Uterus (tissue), 4 donors: ENCODE results near the gene ADAP1. TPM values are rescaled to one million over a fixed set of nuclear protein-coding genes. Genes with fewer than 3 reads are reported as not detected.

Experiments
- DNase-seq, 2 donors: peaks; one replicate each; pipeline ENCODE4 v3.0.0-alpha.2; 2019 to 2020
- H3K27ac ChIP-seq, 2 donors: fragments of 200-600 bp; sonication (generic); 1 replicate in 1 of 2; 2 replicates in 1 of 2; pipeline ENCODE4 v1.5.1; 2016 to 2018
- H3K27me3 ChIP-seq, 2 donors: fragments of 200-600 bp; sonication (generic); one replicate each; pipeline ENCODE4 v1.5.1; 2018 to 2019; ENCODE audit warnings: control low read depth in 1 of 2
- H3K36me3 ChIP-seq, 2 donors: fragments of 200-600 bp; sonication (generic); one replicate each; pipeline ENCODE4 v1.5.1; 2019; ENCODE audit warnings: control low read depth in 1 of 2
- H3K4me1 ChIP-seq, 2 donors: fragments of 200-600 bp; sonication (generic); one replicate each; pipeline ENCODE4 v1.5.1; 2018 to 2019; ENCODE audit warnings: control low read depth in 1 of 2
- H3K4me3 ChIP-seq, 2 donors: fragments of 200-600 bp; sonication (generic); 1 replicate in 1 of 2; 2 replicates in 1 of 2; pipeline ENCODE4 v1.5.1; 2018 to 2019; ENCODE audit warnings: mild to moderate bottlenecking in 1 of 2
- H3K9me3 ChIP-seq, 2 donors: fragments of 200-600 bp; sonication (generic); one replicate each; pipeline ENCODE4 v1.5.1; 2019; ENCODE audit warnings: control low read depth in 1 of 2
- POLR2A ChIP-seq, 2 donors: fragments of 450-650 bp; IDR thresholded peaks; one replicate each; pipeline ENCODE4 v1.6.1; 2016; ENCODE audit warnings: antibody characterized with exemption in 2 of 2, mild to moderate bottlenecking in 1 of 2, moderate library complexity in 1 of 2
- intact Hi-C: fragments of 100-400 bp; cut with DNase I; formaldehyde crosslinking; loops from one replicate; pipeline ENCODE4 v1.15.1; 2023; ENCODE audit warnings: low total_unique reads
- total RNA-seq, 4 donors: library from RNA; depleted of rRNA in 3 of 4; stranded (reverse); fragments of >200 nt in 3 of 4; gene quantifications; one replicate each; pipeline versions ENCODE4 v1.1.0 to v1.2.4, GENCODE V29; 2014 to 2023
- TF ChIP-seq, protein P1 (sequence below), 4 experiments: fragments of 200-600 bp in 2 of 4; fragments of 450-650 bp in 2 of 4; sonication (generic) in 2 of 4; IDR thresholded peaks; one replicate each; pipeline ENCODE4 v1.5.1; 2016 to 2019; ENCODE audit warnings: antibody characterized with exemption in 4 of 4, mild to moderate bottlenecking in 2 of 4, moderate library complexity in 1 of 4
- donor health status: DM: yes; HTN: yes; CAD: no.

ADAP1 gene
- total RNA-seq, 4 donors from 2014 or later, result 3.2 to 17.4 (median 10.9) TPM

GRCh38 chr7:982511-983003 lies 28.1 kb upstream of the ADAP1 start:
- Histone ChIP-seq H3K27me3 (peaks cover 4 to 19% of the 10 kb centered on the region in 2 donors), H3K4me3 (no peak overlapping the region), H3K9me3 (no peaks in the 10 kb centered on the region), H3K36me3 (no peaks in the 10 kb centered on the region), H3K4me1 (no peaks in the 10 kb centered on the region), H3K27ac (no peak overlapping the region)
- intact Hi-C loops, result no loop called here
- no peak for DNase-seq
- TF ChIP-seq POLR2A (IDR thresholded peaks at IDR 0.05), result no peak
- TF ChIP-seq, protein P1, sequence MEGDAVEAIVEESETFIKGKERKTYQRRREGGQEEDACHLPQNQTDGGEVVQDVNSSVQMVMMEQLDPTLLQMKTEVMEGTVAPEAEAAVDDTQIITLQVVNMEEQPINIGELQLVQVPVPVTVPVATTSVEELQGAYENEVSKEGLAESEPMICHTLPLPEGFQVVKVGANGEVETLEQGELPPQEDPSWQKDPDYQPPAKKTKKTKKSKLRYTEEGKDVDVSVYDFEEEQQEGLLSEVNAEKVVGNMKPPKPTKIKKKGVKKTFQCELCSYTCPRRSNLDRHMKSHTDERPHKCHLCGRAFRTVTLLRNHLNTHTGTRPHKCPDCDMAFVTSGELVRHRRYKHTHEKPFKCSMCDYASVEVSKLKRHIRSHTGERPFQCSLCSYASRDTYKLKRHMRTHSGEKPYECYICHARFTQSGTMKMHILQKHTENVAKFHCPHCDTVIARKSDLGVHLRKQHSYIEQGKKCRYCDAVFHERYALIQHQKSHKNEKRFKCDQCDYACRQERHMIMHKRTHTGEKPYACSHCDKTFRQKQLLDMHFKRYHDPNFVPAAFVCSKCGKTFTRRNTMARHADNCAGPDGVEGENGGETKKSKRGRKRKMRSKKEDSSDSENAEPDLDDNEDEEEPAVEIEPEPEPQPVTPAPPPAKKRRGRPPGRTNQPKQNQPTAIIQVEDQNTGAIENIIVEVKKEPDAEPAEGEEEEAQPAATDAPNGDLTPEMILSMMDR (IDR thresholded peaks at IDR 0.05), result no peak

- Histone ChIP-seq H3K9me3 (no peaks in the 10 kb centered on the region), H3K36me3 (no peaks in the 10 kb centered on the region), H3K27ac (no peak overlapping the region), H3K27me3 (peaks cover 4 to 15% of the 10 kb centered on the region in 2 donors), H3K4me1 (no peaks in the 10 kb centered on the region), H3K4me3 (no peak overlapping the region)
- no peak for TF ChIP-seq POLR2A (IDR thresholded peaks at IDR 0.05)
- TF ChIP-seq, protein P1 (IDR thresholded peaks at IDR 0.05), result no peak
- no peak for DNase-seq
- intact Hi-C loops, result no loop called here
These were observed 27.5 kb upstream of the ADAP1 start for GRCh38 chr7:981793-982510.

DNA sequence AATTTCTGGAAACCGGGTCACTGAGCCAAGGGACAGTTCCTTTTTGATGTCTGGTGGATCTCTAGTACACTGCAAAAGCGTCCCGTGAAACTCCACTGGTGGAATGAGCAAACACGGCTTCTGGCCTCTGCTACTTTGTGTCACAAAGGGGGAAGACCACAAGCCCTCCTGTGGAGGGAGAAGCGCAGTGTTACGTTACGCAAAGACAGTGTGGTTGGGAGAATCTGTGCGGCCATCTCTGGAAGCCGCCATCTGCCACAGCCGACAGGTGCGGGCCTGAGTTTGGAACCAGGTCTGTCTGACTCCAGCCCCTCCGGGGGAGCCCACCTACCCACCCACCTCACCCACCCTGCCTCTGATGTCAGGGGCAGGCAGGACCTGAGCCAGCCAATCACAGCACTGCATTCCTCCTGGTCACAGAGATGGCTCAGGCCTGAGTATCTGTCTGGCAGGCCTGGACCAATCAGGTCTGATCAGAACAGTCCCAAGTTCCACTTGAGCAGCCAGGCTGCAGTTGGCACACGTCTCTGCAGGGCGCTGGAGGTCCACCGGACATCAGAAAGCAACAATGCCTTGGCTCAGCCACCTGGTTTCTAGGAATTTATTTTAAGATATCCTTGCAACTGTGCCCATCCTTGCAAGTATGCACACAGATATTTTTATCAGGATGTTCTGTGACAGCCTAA lies 25.5 kb upstream of the ADAP1 start:
- H3K27me3 ChIP-seq, result peaks cover 4 to 12% of the 10 kb centered on the region in 2 donors
- H3K4me3 ChIP-seq, result no peak overlapping the region
- intact Hi-C loops, result no loop called here
- no peaks in the 10 kb centered on the region for H3K4me1 ChIP-seq
- no peaks in the 10 kb centered on the region for H3K9me3 ChIP-seq
- TF ChIP-seq, protein P1 (IDR thresholded peaks at IDR 0.05), result no peak
- no peak for TF ChIP-seq POLR2A (IDR thresholded peaks at IDR 0.05)
- no peaks in the 10 kb centered on the region for H3K36me3 ChIP-seq
- no peak for DNase-seq
- H3K27ac ChIP-seq, result no peak overlapping the region

DNA sequence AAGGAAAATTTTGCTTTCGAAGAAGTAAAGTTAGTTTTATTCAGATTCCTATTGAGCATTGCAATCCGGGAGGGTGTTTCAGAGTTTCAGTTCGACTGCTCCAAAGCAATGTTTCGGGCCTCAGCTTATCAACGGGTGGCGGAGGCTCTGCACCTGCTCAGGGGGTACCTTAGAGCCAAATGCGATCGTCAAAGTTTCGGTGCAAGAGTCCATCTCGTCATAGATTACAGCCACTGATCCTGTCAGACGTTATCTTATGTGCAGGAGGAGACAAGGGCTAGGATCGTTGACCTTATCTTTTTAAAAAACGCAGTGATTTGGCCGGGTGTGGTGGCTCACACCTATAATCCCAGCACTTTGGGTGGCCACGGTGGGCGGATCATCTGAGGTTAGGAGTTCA lies 24.7 kb upstream of the ADAP1 start:
- Histone ChIP-seq H3K36me3 (no peaks in the 10 kb centered on the region), H3K4me1 (no peaks in the 10 kb centered on the region), H3K27me3 (peaks cover 4 to 8% of the 10 kb centered on the region in 2 donors), H3K4me3 (no peak overlapping the region), H3K27ac (no peak overlapping the region), H3K9me3 (no peaks in the 10 kb centered on the region)
- no peak for DNase-seq
- intact Hi-C loops, result no loop called here
- TF ChIP-seq, protein P1 (IDR thresholded peaks at IDR 0.05), result no peak
- TF ChIP-seq POLR2A (IDR thresholded peaks at IDR 0.05), result no peak
